IMR-90 (cell line): ENCODE results near the gene IFFO2. TPM values are rescaled to one million over a fixed set of nuclear protein-coding genes. Genes with fewer than 3 reads are reported as not detected.

ENCODE experiments used
- ATAC-seq: fragments of 200-7000 bp; cut with Tn5 transposase; 2 replicates; pipeline ENCODE4 v1.9.1; 2020; ENCODE audit warnings: low read depth, mild to moderate bottlenecking, moderate library complexity
- BruUV-seq: library from RNA; stranded (reverse); fragments of 400-500 nt; replicated peaks from 2 replicates; lab custom pipeline; 2021; lab: Mats Ljungman, UMichigan
- CTCF ChIA-PET: fragments of 300-600 bp; formaldehyde crosslinking; extraction: SDS; loops from one replicate; lab custom pipeline; 2021; ENCODE audit warnings: antibody characterized with exemption; lab: Yijun Ruan, JAX
- POLR2A ChIA-PET: fragments of 300-600 bp; sonication (Branson Sonifier 250); formaldehyde crosslinking; loops from one replicate; lab custom pipeline; 2022; ENCODE audit warnings: antibody characterized with exemption; ENCODE audit not compliant: unreplicated experiment; lab: Charles Lee
- DNase-seq: peaks from one replicate; pipeline ENCODE4 v3.0.0; 2013
- H2AFZ ChIP-seq: replicated peaks from 2 replicates; pipeline ENCODE3; 2013; ENCODE audit warnings: low read length, mild to moderate bottlenecking; ENCODE audit not compliant: poor library complexity
- H2AK5ac ChIP-seq: 2 replicates; pipeline ENCODE4 v1.6.1; 2013; ENCODE audit warnings: low read depth, low read length, inconsistent platforms
- H2AK9ac ChIP-seq: replicated peaks from 2 replicates; pipeline ENCODE3; 2013; ENCODE audit warnings: mild to moderate bottlenecking, low read depth, low read length, moderate library complexity; ENCODE audit not compliant: poor library complexity
- H2BK120ac ChIP-seq: 2 replicates; pipeline ENCODE4 v1.6.1; 2013; ENCODE audit warnings: low read depth, low read length, inconsistent platforms
- H2BK15ac ChIP-seq: 3 replicates; pipeline ENCODE4 v1.6.1; 2013; ENCODE audit warnings: low read depth, low read length, inconsistent platforms
- H2BK20ac ChIP-seq: 2 replicates; pipeline ENCODE4 v1.6.1; 2013; ENCODE audit warnings: low read depth, mild to moderate bottlenecking, inconsistent platforms, low read length, moderate library complexity
- H2BK5ac ChIP-seq: 2 replicates; pipeline ENCODE4 v1.6.1; 2013; ENCODE audit warnings: mild to moderate bottlenecking, low read depth, low read length, inconsistent platforms; ENCODE audit not compliant: poor library complexity, severe bottlenecking
- H3K14ac ChIP-seq: replicated peaks from 2 replicates; pipeline ENCODE4 v1.6.1; 2013; ENCODE audit warnings: low read depth, low read length, inconsistent platforms
- H3K18ac ChIP-seq: 2 replicates; pipeline ENCODE4 v1.6.1; 2013; ENCODE audit warnings: low read depth, low read length, control low read depth
- H3K23ac ChIP-seq: 2 replicates; pipeline ENCODE4 v1.6.1; 2013; ENCODE audit warnings: low read depth, low read length, inconsistent platforms
- H3K27ac ChIP-seq: 2 replicates; pipeline ENCODE4 v1.5.1; 2013; ENCODE audit warnings: mild to moderate bottlenecking, control low read depth, low read length; ENCODE audit not compliant: insufficient read depth
- H3K27me3 ChIP-seq: 2 replicates; pipeline ENCODE4 v1.6.1; 2013; ENCODE audit warnings: low read length; ENCODE audit not compliant: control insufficient read depth, insufficient read depth
- H3K36me3 ChIP-seq: 2 replicates; pipeline ENCODE4 v1.6.1; 2013; ENCODE audit warnings: low read length, mixed read lengths; ENCODE audit not compliant: control insufficient read depth, insufficient read depth
- H3K4ac ChIP-seq: 2 replicates; pipeline ENCODE4 v1.6.1; 2013; ENCODE audit warnings: low read depth, low read length, inconsistent platforms
- H3K4me1 ChIP-seq: 2 replicates; pipeline ENCODE4 v1.6.1; 2013; ENCODE audit warnings: low read length, mixed read lengths; ENCODE audit not compliant: control insufficient read depth, insufficient read depth
- H3K4me2 ChIP-seq: 2 replicates; pipeline ENCODE4 v1.6.1; 2013; ENCODE audit warnings: low read depth, mild to moderate bottlenecking, control low read depth, low read length, moderate library complexity
- H3K4me3 ChIP-seq: 2 replicates; pipeline ENCODE4 v1.5.1; 2013; ENCODE audit warnings: low read depth, mild to moderate bottlenecking, control low read depth, low read length, moderate library complexity; ENCODE audit not compliant: insufficient read depth
- H3K56ac ChIP-seq: 2 replicates; pipeline ENCODE4 v1.6.1; 2013; ENCODE audit warnings: low read length, inconsistent platforms; ENCODE audit not compliant: insufficient read depth; ENCODE audit errors: extremely low read depth
- H3K79me1 ChIP-seq, 2 experiments: 2 replicates each; pipeline ENCODE4 v1.6.1; 2013; ENCODE audit warnings: low read length in 2 of 2, inconsistent platforms in 1 of 2, low read depth in 1 of 2
- H3K9ac ChIP-seq: 2 replicates; pipeline ENCODE4 v1.6.1; 2013; ENCODE audit warnings: low read depth, low read length, control low read depth
- H3K9me1 ChIP-seq: 2 replicates; pipeline ENCODE4 v1.6.1; 2013; ENCODE audit warnings: low read length, inconsistent platforms; ENCODE audit not compliant: insufficient read depth
- H3K9me3 ChIP-seq: 2 replicates; pipeline ENCODE4 v1.6.1; 2013; ENCODE audit warnings: low read length; ENCODE audit not compliant: control insufficient read depth, insufficient read depth
- H4K20me1 ChIP-seq: 2 replicates; pipeline ENCODE4 v1.6.1; 2013; ENCODE audit warnings: low read length, inconsistent platforms; ENCODE audit not compliant: insufficient read depth
- H4K5ac ChIP-seq: 2 replicates; pipeline ENCODE4 v1.6.1; 2013; ENCODE audit warnings: mild to moderate bottlenecking, low read depth, low read length, control low read depth
- H4K8ac ChIP-seq, 2 experiments: 2 replicates each; pipeline ENCODE4 v1.6.1; 2013; ENCODE audit warnings: low read depth in 2 of 2, low read length in 2 of 2, control low read depth in 1 of 2, inconsistent platforms in 1 of 2
- H4K91ac ChIP-seq: 2 replicates; pipeline ENCODE4 v1.6.1; 2013; ENCODE audit warnings: low read depth, low read length, inconsistent platforms; ENCODE audit not compliant: insufficient read depth
- BHLHE40 ChIP-seq: fragments of 150-350 bp; IDR thresholded peaks from 2 replicates; pipeline ENCODE4 v1.6.1; 2016; ENCODE audit warnings: mild to moderate bottlenecking, low read depth, low read length
- CEBPB ChIP-seq: IDR thresholded peaks from 2 replicates; pipeline ENCODE4 v1.6.1; 2012; ENCODE audit warnings: low read depth, low read length, improper control_type of control experiment
- CHD1 ChIP-seq: IDR thresholded peaks from 2 replicates; pipeline ENCODE4 v1.6.1; 2012; ENCODE audit warnings: low read depth, low read length, improper control_type of control experiment
- CTCF ChIP-seq: conservative IDR thresholded peaks from 2 replicates; pipeline ENCODE4 v1.5.1; 2012; ENCODE audit warnings: mild to moderate bottlenecking, low read depth, low read length, improper control_type of control experiment
- ELK1 ChIP-seq: fragments of 150-350 bp; IDR thresholded peaks from 2 replicates; pipeline ENCODE4 v1.6.1; 2016; ENCODE audit warnings: low read depth, mild to moderate bottlenecking, low read length, moderate library complexity, borderline replicate concordance
- FOS ChIP-seq: fragments of 150-350 bp; IDR thresholded peaks from 2 replicates; pipeline ENCODE4 v1.6.1; 2016; ENCODE audit warnings: low read depth, low read length
- MAZ ChIP-seq: IDR thresholded peaks from 2 replicates; pipeline ENCODE4 v1.6.1; 2012; ENCODE audit warnings: low read depth, mild to moderate bottlenecking, low read length, improper control_type of control experiment, moderate library complexity, borderline replicate concordance
- MXI1 ChIP-seq: IDR thresholded peaks from 2 replicates; pipeline ENCODE4 v1.6.1; 2012; ENCODE audit warnings: low read depth, mild to moderate bottlenecking, low read length, moderate library complexity, borderline replicate concordance
- NFE2L2 ChIP-seq: fragments of 150-350 bp; IDR thresholded peaks from 2 replicates; pipeline ENCODE4 v1.6.1; 2016; ENCODE audit warnings: low read depth, mild to moderate bottlenecking, low read length
- POLR2A ChIP-seq: IDR thresholded peaks from 2 replicates; pipeline ENCODE4 v1.6.1; 2012; ENCODE audit warnings: mild to moderate bottlenecking, low read depth, low read length
- RAD21 ChIP-seq: IDR thresholded peaks from 2 replicates; pipeline ENCODE4 v1.6.1; 2012; ENCODE audit warnings: low read length, improper control_type of control experiment
- RFX5 ChIP-seq: IDR thresholded peaks from 2 replicates; pipeline ENCODE4 v1.8.0; 2012; ENCODE audit warnings: low read depth, mild to moderate bottlenecking, low read length, moderate library complexity
- SMC3 ChIP-seq: fragments of 150-350 bp; IDR thresholded peaks from 2 replicates; pipeline ENCODE4 v1.6.1; 2016; ENCODE audit warnings: low read depth, mild to moderate bottlenecking, antibody characterized with exemption, low read length, moderate library complexity
- WGBS, 2 experiments: methylation state at CpG; one replicate each; pipeline versions ENCODE4 v1.1.5 to v1.1.7; 2013; ENCODE audit warnings: missing lambda C conversion rate in 2 of 2; ENCODE audit not compliant: insufficient read length in 1 of 2; ENCODE audit errors: extremely low coverage in 2 of 2; 5-methylcytosine and 5-hydroxymethylcytosine counted together
- dilution Hi-C: fragments of 300-500 bp; cut with HindIII; formaldehyde crosslinking; loops from one replicate; pipeline ENCODE4 v1.14.3; 2018; ENCODE audit warnings: low sequenced_read_pairs; ENCODE audit not compliant: unreplicated experiment
- in situ Hi-C: fragments of 300-500 bp; cut with MboI; formaldehyde crosslinking; loops from 3 replicates; pipeline ENCODE4 v1.14.3; 2019; ENCODE audit warnings: low sequenced_read_pairs, inconsistent platforms, mixed read lengths
- intact Hi-C: fragments of 100-400 bp; cut with micrococcal nuclease; formaldehyde crosslinking; loops from 2 replicates; pipeline ENCODE4 v1.10.0; 2022
- polyA plus RNA-seq, 3 experiments: library from polyadenylated mRNA; depleted of rRNA; stranded (reverse); fragments of >200 nt; gene quantifications; 2 replicates each; pipeline ENCODE4 v1.2.3, GENCODE V29; 2012; ENCODE audit warnings: low replicate concordance in 1 of 3
- total RNA-seq: library from RNA; depleted of rRNA; stranded (reverse); fragments of >200 nt; gene quantifications from 2 replicates; pipeline ENCODE4 v1.2.3, GENCODE V29; 2012
- TF ChIP-seq, protein P1 (sequence below): fragments of 150-350 bp; IDR thresholded peaks from 2 replicates; pipeline ENCODE4 v1.6.1; 2017; ENCODE audit warnings: mild to moderate bottlenecking, antibody characterized with exemption, low read length, low read depth

The IFFO2 gene
- total and polyA plus RNA-seq, 2 of the 4 experiments (the other 2 are of a cell fraction): 14.5 to 18.2 TPM

DNA sequence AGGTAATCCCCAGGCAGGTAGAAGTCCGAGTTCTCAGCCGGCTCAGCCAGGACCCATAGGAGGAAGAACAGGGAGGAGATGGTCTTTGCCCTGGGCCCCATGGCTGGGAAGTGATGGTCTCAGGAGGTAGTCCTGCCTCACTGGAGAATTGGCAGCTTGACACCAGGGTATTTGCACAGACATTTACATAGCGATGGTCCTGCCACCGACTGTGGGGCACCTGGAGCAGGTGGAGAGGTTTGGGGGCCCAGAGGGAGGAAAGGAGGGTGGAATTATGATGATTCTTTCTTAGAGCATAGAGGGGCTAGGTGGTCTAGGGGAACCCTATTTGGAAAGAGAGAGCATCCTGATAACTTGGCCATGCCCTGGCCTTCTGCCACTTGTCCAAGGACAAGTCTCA is 96.9 kb downstream of the IFFO2 start, which contains the start of gene TAS1R2:
Gene TAS1R2, minus strand, starts transcription at position 101 of the 400 bp plus-strand sequence. Its CDS starts 0 bp downstream, at position 101.
- DNase-seq: no peak
- CTCF ChIA-PET: no interaction called here

More for the DNA sequence above, 96.9 kb downstream of the IFFO2 start, which contains the start of gene TAS1R2:
- Histone ChIP-seq H3K27me3 (peaks cover 11% of the 10 kb centered on the region), H3K27ac (no peak within 1 kb of the TSS), H3K4me2 (no peak within 1 kb of the TSS), H3K4ac (no peak within 1 kb of the TSS), H4K20me1 (no peaks in the 10 kb centered on the region), H3K4me3 (no peak within 1 kb of the TSS), H3K23ac (no peak within 1 kb of the TSS), H4K91ac (no peak within 1 kb of the TSS), H3K56ac (no peak within 1 kb of the TSS), H3K14ac (no peak within 1 kb of the TSS), H3K79me1 (no peaks in the 10 kb centered on the region), H3K4me1 (no peaks in the 10 kb centered on the region), H2AK5ac (no peak within 1 kb of the TSS), H2BK5ac (no peak within 1 kb of the TSS), H2AK9ac (no peak within 1 kb of the TSS), H2BK20ac (no peak within 1 kb of the TSS), H3K9me3 (peaks cover 2% of the 10 kb centered on the region; the same call in 1 of the 2 replicates), H4K5ac (no peak within 1 kb of the TSS), H3K18ac (no peak within 1 kb of the TSS), H2BK15ac (no peak within 1 kb of the TSS), H2AFZ (no peak within 1 kb of the TSS), H3K36me3 (no peaks in the 10 kb centered on the region), H3K9me1 (no peaks in the 10 kb centered on the region), H3K9ac (no peak within 1 kb of the TSS), H2BK120ac (no peak within 1 kb of the TSS), H4K8ac (no peak within 1 kb of the TSS)
- POLR2A ChIA-PET: no interaction called here
- no peak for ATAC-seq
- in situ Hi-C loops (no loop called here), dilution Hi-C loops (no loop called here), intact Hi-C loops (no loop called here)
- TF ChIP-seq POLR2A (no peak), BHLHE40 (no peak), CTCF (no peak), CEBPB (no peak), FOS (no peak), ELK1 (no peak), NFE2L2 (no peak), CHD1 (no peak), MAZ (no peak), SMC3 (no peak), MXI1 (no peak), RFX5 (no peak), RAD21 (no peak)
- TF ChIP-seq, protein P1, sequence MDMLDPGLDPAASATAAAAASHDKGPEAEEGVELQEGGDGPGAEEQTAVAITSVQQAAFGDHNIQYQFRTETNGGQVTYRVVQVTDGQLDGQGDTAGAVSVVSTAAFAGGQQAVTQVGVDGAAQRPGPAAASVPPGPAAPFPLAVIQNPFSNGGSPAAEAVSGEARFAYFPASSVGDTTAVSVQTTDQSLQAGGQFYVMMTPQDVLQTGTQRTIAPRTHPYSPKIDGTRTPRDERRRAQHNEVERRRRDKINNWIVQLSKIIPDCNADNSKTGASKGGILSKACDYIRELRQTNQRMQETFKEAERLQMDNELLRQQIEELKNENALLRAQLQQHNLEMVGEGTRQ: no peak
- WGBS, 2 experiments: 0% methylated on average over 1 of the region's 4 CpGs; no CpG with 5 or more reads in 1 of the 2 experiments
- BruUV-seq: no TSS peak
